GM10266 (cell line): ENCODE data around the gene GRIN3A.

ENCODE experiments used
- DNase-seq: peaks from one replicate; pipeline ENCODE4 v3.0.0; 2012; ENCODE audit errors: extremely low spot score
- CTCF ChIP-seq: IDR thresholded peaks from 2 replicates; pipeline ENCODE4 v1.5.1; 2012; ENCODE audit warnings: mild to moderate bottlenecking, low read depth; ENCODE audit not compliant: control insufficient read depth, insufficient read depth; ENCODE audit errors: missing control alignments

The GRIN3A gene

GRCh38 chr9:101579711-101580545, 158.5 kb downstream of the GRIN3A start:
- no peak for TF ChIP-seq CTCF
- no peak for DNase-seq

- no peak for TF ChIP-seq CTCF
- no peak for DNase-seq
Measured at GRCh38 chr9:101578378-101578777, 160.1 kb downstream of the GRIN3A start.

GRCh38 chr9:101574731-101575333, 163.6 kb downstream of the GRIN3A start:
- no peak for TF ChIP-seq CTCF
- DNase-seq: no peak

GRCh38 chr9:101572316-101572715, 166.1 kb downstream of the GRIN3A start:
- no peak for TF ChIP-seq CTCF
- no peak for DNase-seq

- TF ChIP-seq CTCF: no peak
- no peak for DNase-seq
Measured at GRCh38 chr9:101571114-101571513, 167.3 kb downstream of the GRIN3A start.

- DNase-seq: no peak
- no peak for TF ChIP-seq CTCF
Measured at GRCh38 chr9:101569741-101570501, 168.5 kb downstream of the GRIN3A start.
